Activated CD4-positive, alpha-beta T cell treated with anti-CD3 and anti-CD28 coated beads, Interleukin-2, amount 10 ng/mL, durations not matched to agents 24 days and 14 days (primary cell): ENCODE results near the gene LGALS12. TPM values are rescaled to one million over a fixed set of nuclear protein-coding genes. Genes with fewer than 3 reads are reported as not detected.

Experiments used
- DNase-seq: peaks from one replicate; pipeline ENCODE4 v3.0.0; 2022
- H3K27ac Mint-ChIP-seq: one replicate; pipeline ENCODE4 v1.8.0; 2022; ENCODE audit warnings: mild to moderate bottlenecking, mixed read lengths
- H3K27me3 Mint-ChIP-seq: one replicate; pipeline ENCODE4 v1.8.0; 2022; ENCODE audit warnings: mixed read lengths
- H3K36me3 Mint-ChIP-seq: one replicate; pipeline ENCODE4 v1.8.0; 2022; ENCODE audit warnings: low read depth, mild to moderate bottlenecking, mixed read lengths
- H3K4me1 Mint-ChIP-seq: one replicate; pipeline ENCODE4 v1.8.0; 2021; ENCODE audit warnings: mixed read lengths
- H3K4me3 Mint-ChIP-seq: one replicate; pipeline ENCODE4 v1.8.0; 2022; ENCODE audit warnings: mild to moderate bottlenecking, moderate library complexity, mixed read lengths
- H3K9me3 Mint-ChIP-seq: one replicate; pipeline ENCODE4 v1.8.0; 2021; ENCODE audit warnings: mixed read lengths
- intact Hi-C: fragments of 100-400 bp; cut with micrococcal nuclease; formaldehyde crosslinking; loops from one replicate; pipeline ENCODE4 v1.15.1; 2023
- total RNA-seq: library from RNA; stranded (reverse); gene quantifications from 2 replicates; pipeline ENCODE4 v1.2.3, GENCODE V29; 2022

LGALS12 gene
- total RNA-seq, 1 donor from 2014 or later, result not detected

- H3K4me1 Mint-ChIP-seq, result peaks cover 27% of the 10 kb centered on the region
These were observed 45.4 kb downstream of the LGALS12 start for GRCh38 chr11:63551091-63551888.

GRCh38 chr11:63551889-63552266 lies 46.0 kb downstream of the LGALS12 start:
- no peak for DNase-seq
- intact Hi-C loops, result loop anchor here (5.0 kb wide), 1 partner anchor 60 kb away; the partner anchor contains the start of gene PLAAT3
- no peak overlapping the region for H3K4me3 Mint-ChIP-seq
- peaks cover 28% of the 10 kb centered on the region for H3K4me1 Mint-ChIP-seq
- peaks cover 7% of the 10 kb centered on the region for H3K36me3 Mint-ChIP-seq
- H3K9me3 Mint-ChIP-seq, result no peaks in the 10 kb centered on the region
- no peaks in the 10 kb centered on the region for H3K27me3 Mint-ChIP-seq
- peak overlapping the region; percentile 45 for H3K27ac Mint-ChIP-seq

More at GRCh38 chr11:63551091-63551888, 45.4 kb downstream of the LGALS12 start:
- H3K27me3 Mint-ChIP-seq, result no peaks in the 10 kb centered on the region
- intact Hi-C loops, result loop anchor here (5.0 kb wide), 1 partner anchor 61 kb away; the partner anchor contains the start of gene PLAAT3
- peak overlapping the region; percentile 69 for H3K27ac Mint-ChIP-seq
- DNase-seq, result no peak
- peaks cover 12% of the 10 kb centered on the region for H3K36me3 Mint-ChIP-seq
- peak overlapping the region; percentile 48 for H3K4me3 Mint-ChIP-seq
- no peaks in the 10 kb centered on the region for H3K9me3 Mint-ChIP-seq

GRCh38 chr11:63552921-63553320 lies 47.0 kb downstream of the LGALS12 start:
- Mint-ChIP-seq H3K27ac (peak overlapping the region; percentile 91), H3K36me3 (no peaks in the 10 kb centered on the region), H3K9me3 (no peaks in the 10 kb centered on the region), H3K4me3 (peak overlapping the region; percentile 18), H3K4me1 (peaks cover 28% of the 10 kb centered on the region), H3K27me3 (no peaks in the 10 kb centered on the region)
- intact Hi-C loops, result loop anchor here (1.0 to 5.0 kb wide), 3 partner anchors 14 to 59 kb away; partner anchors contain the start of gene PLAAT3
- no peak for DNase-seq

- H3K4me3 Mint-ChIP-seq, result peak overlapping the region; percentile 73
- DNase-seq, result peak; percentile 84
- H3K27me3 Mint-ChIP-seq, result no peaks in the 10 kb centered on the region
- H3K9me3 Mint-ChIP-seq, result no peaks in the 10 kb centered on the region
- peaks cover 28% of the 10 kb centered on the region for H3K4me1 Mint-ChIP-seq
- intact Hi-C loops, result loop anchor here (1.0 to 5.0 kb wide), 3 partner anchors 14 to 59 kb away; partner anchors contain the start of gene PLAAT3
- peak overlapping the region; percentile 91 for H3K27ac Mint-ChIP-seq
- H3K36me3 Mint-ChIP-seq, result no peaks in the 10 kb centered on the region
These were observed 47.9 kb downstream of the LGALS12 start for GRCh38 chr11:63553759-63554158.

- DNase-seq, result no peak
- intact Hi-C loops, result loop anchor here (5.0 kb wide), 1 partner anchor 57 kb away; the partner anchor contains the start of gene PLAAT3
- Mint-ChIP-seq H3K27me3 (no peaks in the 10 kb centered on the region), H3K36me3 (no peaks in the 10 kb centered on the region), H3K4me3 (no peak overlapping the region), H3K9me3 (no peaks in the 10 kb centered on the region), H3K4me1 (peaks cover 30% of the 10 kb centered on the region), H3K27ac (no peak overlapping the region)
These were observed 49.0 kb downstream of the LGALS12 start for GRCh38 chr11:63554877-63555223.

- no peaks in the 10 kb centered on the region for H3K36me3 Mint-ChIP-seq
- no peak overlapping the region for H3K27ac Mint-ChIP-seq
- peaks cover 34% of the 10 kb centered on the region for H3K4me1 Mint-ChIP-seq
- no peaks in the 10 kb centered on the region for H3K9me3 Mint-ChIP-seq
- DNase-seq, result no peak
- H3K4me3 Mint-ChIP-seq, result no peak overlapping the region
- no peaks in the 10 kb centered on the region for H3K27me3 Mint-ChIP-seq
- intact Hi-C loops, result no loop called here
These were observed 50.6 kb downstream of the LGALS12 start for GRCh38 chr11:63556404-63557013.

- intact Hi-C loops, result no loop called here
- no peak overlapping the region for H3K27ac Mint-ChIP-seq
- no peaks in the 10 kb centered on the region for H3K27me3 Mint-ChIP-seq
- H3K4me3 Mint-ChIP-seq, result no peak overlapping the region
- DNase-seq, result no peak
- no peaks in the 10 kb centered on the region for H3K36me3 Mint-ChIP-seq
- H3K4me1 Mint-ChIP-seq, result peaks cover 31% of the 10 kb centered on the region
- no peaks in the 10 kb centered on the region for H3K9me3 Mint-ChIP-seq
These were observed 51.7 kb downstream of the LGALS12 start for GRCh38 chr11:63557570-63557969.

GRCh38 chr11:63558459-63559157 lies 52.7 kb downstream of the LGALS12 start:
- Mint-ChIP-seq H3K9me3 (no peaks in the 10 kb centered on the region), H3K4me3 (no peak overlapping the region), H3K4me1 (peaks cover 25% of the 10 kb centered on the region), H3K27ac (no peak overlapping the region), H3K27me3 (no peaks in the 10 kb centered on the region), H3K36me3 (no peaks in the 10 kb centered on the region)
- intact Hi-C loops, result no loop called here
- no peak for DNase-seq

GRCh38 chr11:63560506-63561180 lies 54.8 kb downstream of the LGALS12 start:
- intact Hi-C loops, result loop anchor here (10.0 kb wide), 1 partner anchor 46 kb away; no protein-coding TSS in a partner anchor
- Mint-ChIP-seq H3K27ac (no peak overlapping the region), H3K27me3 (no peaks in the 10 kb centered on the region), H3K36me3 (no peaks in the 10 kb centered on the region), H3K9me3 (no peaks in the 10 kb centered on the region), H3K4me1 (peaks cover 30% of the 10 kb centered on the region), H3K4me3 (no peak overlapping the region)
- DNase-seq, result no peak

GRCh38 chr11:63563201-63564055 lies 57.5 kb downstream of the LGALS12 start, which contains the start of gene PLAAT2:
PLAAT2 (minus strand) TSS chr11:63563379; CDS start chr11:63563324, 55 bp downstream.
- Mint-ChIP-seq H3K27me3 (no peaks in the 10 kb centered on the region), H3K4me3 (peak within 1 kb of the TSS; percentile 20), H3K9me3 (no peaks in the 10 kb centered on the region), H3K4me1 (peaks cover 43% of the 10 kb centered on the region), H3K36me3 (no peaks in the 10 kb centered on the region), H3K27ac (peak within 1 kb of the TSS; percentile 22)
- no peak for DNase-seq
- intact Hi-C loops, result loop anchor here (10.0 kb wide), 1 partner anchor 49 kb away; no protein-coding TSS in a partner anchor

- intact Hi-C loops, result loop anchor here (10.0 kb wide), 1 partner anchor 49 kb away; no protein-coding TSS in a partner anchor
- H3K36me3 Mint-ChIP-seq, result no peaks in the 10 kb centered on the region
- peaks cover 43% of the 10 kb centered on the region for H3K4me1 Mint-ChIP-seq
- peak; percentile 87 for DNase-seq
- H3K27me3 Mint-ChIP-seq, result no peaks in the 10 kb centered on the region
- H3K27ac Mint-ChIP-seq, result peak overlapping the region; percentile 69
- H3K9me3 Mint-ChIP-seq, result no peaks in the 10 kb centered on the region
- H3K4me3 Mint-ChIP-seq, result peak overlapping the region; percentile 20
These were observed 58.3 kb downstream of the LGALS12 start for GRCh38 chr11:63564056-63564774.

- Mint-ChIP-seq H3K4me1 (peaks cover 41% of the 10 kb centered on the region), H3K9me3 (no peaks in the 10 kb centered on the region), H3K4me3 (peak overlapping the region; percentile 12), H3K27ac (peak overlapping the region; percentile 69), H3K36me3 (no peaks in the 10 kb centered on the region), H3K27me3 (no peaks in the 10 kb centered on the region)
- intact Hi-C loops, result loop anchor here (10.0 kb wide), 1 partner anchor 50 kb away; no protein-coding TSS in a partner anchor
- DNase-seq, result no peak
These were observed 59.0 kb downstream of the LGALS12 start for GRCh38 chr11:63564784-63565350.
